Liver (tissue), 9 donors: Measurements from ENCODE around the gene TMEM204. TPM values are rescaled to one million over a fixed set of nuclear protein-coding genes. Genes with fewer than 3 reads are reported as not detected.

Experiments
- DNase-seq: peaks from one replicate; pipeline ENCODE4 v3.0.0-alpha.2; 2017; ENCODE audit warnings: low spot score
- H3K27ac ChIP-seq, 2 donors: one replicate each; pipeline ENCODE4 v1.7.0; 2013; ENCODE audit warnings: inconsistent platforms in 2 of 2, low read length in 2 of 2, control low read depth in 1 of 2, low read depth in 1 of 2, mild to moderate bottlenecking in 1 of 2
- H3K27me3 ChIP-seq, 4 donors: one replicate each; pipeline versions ENCODE4 v1.6.1 to v1.7.0; 2013; ENCODE audit warnings: low read length in 3 of 4, inconsistent platforms in 1 of 4, mild to moderate bottlenecking in 1 of 4, moderate library complexity in 1 of 4; ENCODE audit not compliant: control insufficient read depth in 4 of 4, insufficient read depth in 4 of 4
- H3K36me3 ChIP-seq, 4 donors: one replicate each; pipeline versions ENCODE4 v1.6.1 to v1.7.0; 2013; ENCODE audit warnings: low read length in 3 of 4, mild to moderate bottlenecking in 3 of 4, low read depth in 1 of 4, moderate library complexity in 1 of 4; ENCODE audit not compliant: control insufficient read depth in 4 of 4, insufficient read depth in 3 of 4
- H3K4me1 ChIP-seq, 4 donors: one replicate each; pipeline versions ENCODE4 v1.6.1 to v1.7.0; 2013; ENCODE audit warnings: low read length in 3 of 4, mild to moderate bottlenecking in 3 of 4, moderate library complexity in 1 of 4; ENCODE audit not compliant: control insufficient read depth in 4 of 4, insufficient read depth in 4 of 4
- H3K4me3 ChIP-seq, 3 donors: one replicate each; pipeline versions ENCODE4 v1.6.1 to v1.7.0; 2013; ENCODE audit warnings: low read length in 3 of 3, control low read depth in 1 of 3, low read depth in 1 of 3, mild to moderate bottlenecking in 1 of 3
- H3K9ac ChIP-seq, 2 donors: one replicate each; pipeline ENCODE4 v1.7.0; 2013; ENCODE audit warnings: low read length in 2 of 2, mild to moderate bottlenecking in 2 of 2, moderate library complexity in 2 of 2, control low read depth in 1 of 2, low read depth in 1 of 2
- H3K9me3 ChIP-seq, 4 donors: one replicate each; pipeline versions ENCODE4 v1.6.1 to v1.7.0; 2013; ENCODE audit warnings: low read length in 3 of 4; ENCODE audit not compliant: control insufficient read depth in 4 of 4
- ATF3 ChIP-seq: IDR thresholded peaks from 2 replicates; pipeline ENCODE4 v1.6.1; 2016; ENCODE audit warnings: antibody characterized with exemption
- EGR1 ChIP-seq, 2 donors: IDR thresholded peaks; 2 replicates each; pipeline ENCODE4 v1.6.1; 2016 to 2018; ENCODE audit warnings: antibody characterized with exemption in 2 of 2, low read depth in 2 of 2
- FOXA1 ChIP-seq: IDR thresholded peaks from 2 replicates; pipeline ENCODE4 v1.6.1; 2016; ENCODE audit warnings: antibody characterized with exemption
- FOXA2 ChIP-seq: IDR thresholded peaks from 2 replicates; pipeline ENCODE4 v1.6.1; 2016; ENCODE audit warnings: antibody characterized with exemption
- GABPA ChIP-seq, 2 donors: IDR thresholded peaks in 1 of 2; conservative IDR thresholded peaks in 1 of 2; 2 replicates each; pipeline ENCODE4 v1.6.1; 2016; ENCODE audit warnings: antibody characterized with exemption in 2 of 2, mild to moderate bottlenecking in 1 of 2, moderate library complexity in 1 of 2
- HNF4A ChIP-seq, 2 donors: conservative IDR thresholded peaks; 2 replicates each; pipeline ENCODE4 v1.6.1; 2016; ENCODE audit warnings: antibody characterized with exemption in 2 of 2, mild to moderate bottlenecking in 2 of 2
- HNF4G ChIP-seq: IDR thresholded peaks from 2 replicates; pipeline ENCODE4 v1.6.1; 2016; ENCODE audit warnings: antibody characterized with exemption
- JUND ChIP-seq, 2 donors: IDR thresholded peaks; 2 replicates each; pipeline ENCODE4 v1.6.1; 2016; ENCODE audit warnings: antibody characterized with exemption in 2 of 2
- NR2F2 ChIP-seq: IDR thresholded peaks from 2 replicates; pipeline ENCODE4 v1.6.1; 2016; ENCODE audit warnings: antibody characterized with exemption
- RAD21 ChIP-seq, 2 donors: IDR thresholded peaks; 2 replicates each; pipeline ENCODE4 v1.6.1; 2016; ENCODE audit warnings: antibody characterized with exemption in 2 of 2, mild to moderate bottlenecking in 2 of 2
- RXRA ChIP-seq, 2 donors: IDR thresholded peaks; 2 replicates each; pipeline ENCODE4 v1.6.1; 2017 to 2018; ENCODE audit warnings: antibody characterized with exemption in 2 of 2, mild to moderate bottlenecking in 1 of 2
- SP1 ChIP-seq: IDR thresholded peaks from 2 replicates; pipeline ENCODE4 v1.6.1; 2018; ENCODE audit warnings: antibody characterized with exemption, mild to moderate bottlenecking
- TAF1 ChIP-seq: conservative IDR thresholded peaks from 2 replicates; pipeline ENCODE4 v1.6.1; 2016; ENCODE audit warnings: antibody characterized with exemption, mild to moderate bottlenecking
- YY1 ChIP-seq: IDR thresholded peaks from 2 replicates; pipeline ENCODE4 v1.6.1; 2016; ENCODE audit warnings: antibody characterized with exemption, mild to moderate bottlenecking
- ZBTB33 ChIP-seq: IDR thresholded peaks from 2 replicates; pipeline ENCODE4 v1.6.1; 2016; ENCODE audit warnings: antibody characterized with exemption
- WGBS: extraction: QIAGEN DNeasy Blood & Tissue Kit; methylation state at CpG from one replicate; pipeline ENCODE4 v1.1.7; 2013; 5-methylcytosine and 5-hydroxymethylcytosine counted together
- polyA plus RNA-seq, 2 donors: library from polyadenylated mRNA; stranded (reverse) in 1 of 2; unstranded in 1 of 2; fragments of 200-250 nt in 1 of 2; fragments of >200 nt in 1 of 2; fragmentation: Nextera tagmentation in 1 of 2; extraction: Ambion mirVana in 1 of 2; gene quantifications; one replicate each; pipeline versions ENCODE4 v1.2.1 to v1.2.3, GENCODE V29; 2013 to 2015
- total RNA-seq, 2 donors: library from RNA; depleted of rRNA; stranded (reverse); fragments of >200 nt; gene quantifications; one replicate each; pipeline ENCODE4 v1.2.3, GENCODE V29; 2014
- TF ChIP-seq, protein P1 (sequence below): IDR thresholded peaks from 2 replicates; pipeline ENCODE4 v1.6.1; 2016; ENCODE audit warnings: antibody characterized with exemption
- TF ChIP-seq, protein P2 (sequence below): IDR thresholded peaks from 2 replicates; pipeline ENCODE4 v1.6.1; 2016; ENCODE audit warnings: antibody characterized with exemption, mild to moderate bottlenecking
- TF ChIP-seq, protein P3 (sequence below): fragments of 150-350 bp; IDR thresholded peaks from 2 replicates; pipeline ENCODE4 v1.5.1; 2017; ENCODE audit warnings: improper control_type of control experiment, low read depth, low read length; ENCODE audit not compliant: missing input control
- donor health status: healthy.
- donor health status: healthy.
- donor health status: healthy.
- donor health status: healthy.
- donor health status: healthy.

The TMEM204 gene
- total and polyA plus RNA-seq, 4 donors, result 3.5 to 14.4 (median 10.7) TPM

GRCh38 chr16:1545044-1546040, 11.9 kb downstream of the TMEM204 start:
- Histone ChIP-seq H3K9me3 (no peaks in the 10 kb centered on the region), H3K27me3 (no peaks in the 10 kb centered on the region), H3K36me3 (no peaks in the 10 kb centered on the region), H3K4me3 (no peak overlapping the region), H3K27ac (peak overlapping the region; percentile 63 to 65), H3K4me1 (peaks cover 2 to 28% (median 8%) of the 10 kb centered on the region in 4 donors), H3K9ac (no peak overlapping the region)
- no peak for TF ChIP-seq GABPA (IDR thresholded peaks at IDR 0.05 in 1 of 2, conservative IDR thresholded peaks at IDR 0.05 in 1 of 2)
- TF ChIP-seq, protein P1, sequence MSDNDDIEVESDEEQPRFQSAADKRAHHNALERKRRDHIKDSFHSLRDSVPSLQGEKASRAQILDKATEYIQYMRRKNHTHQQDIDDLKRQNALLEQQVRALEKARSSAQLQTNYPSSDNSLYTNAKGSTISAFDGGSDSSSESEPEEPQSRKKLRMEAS, result peak; percentile 13
- peak; percentile 50 for TF ChIP-seq SP1
- TF ChIP-seq RXRA (IDR thresholded peaks at IDR 0.05), result peak; percentile 30 to 45
- TF ChIP-seq YY1, result no peak
- peak; percentile 88 for TF ChIP-seq NR2F2
- no peak for DNase-seq
- WGBS, result 65% methylated on average over 26 of the region's 26 CpGs

GRCh38 chr16:1546430-1546829, 13.0 kb downstream of the TMEM204 start:
- Histone ChIP-seq H3K9me3 (no peaks in the 10 kb centered on the region), H3K4me3 (no peak overlapping the region), H3K9ac (no peak overlapping the region), H3K4me1 (peaks cover 2 to 28% (median 8%) of the 10 kb centered on the region in 4 donors), H3K27me3 (no peaks in the 10 kb centered on the region), H3K36me3 (no peaks in the 10 kb centered on the region), H3K27ac (peak overlapping the region in 1 of 2 donors; percentile 63)
- TF ChIP-seq NR2F2 (no peak), HNF4A (conservative IDR thresholded peaks at IDR 0.05) (no peak), ATF3 (no peak), JUND (IDR thresholded peaks at IDR 0.05) (no peak), RAD21 (IDR thresholded peaks at IDR 0.05) (no peak), GABPA (IDR thresholded peaks at IDR 0.05 in 1 of 2, conservative IDR thresholded peaks at IDR 0.05 in 1 of 2) (no peak), FOXA2 (no peak), RXRA (IDR thresholded peaks at IDR 0.05) (no peak), TAF1 (no peak), SP1 (no peak), YY1 (no peak), EGR1 (IDR thresholded peaks at IDR 0.05; ENCODE audit: low read depth in 2 of 2) (no peak), HNF4G (no peak), ZBTB33 (no peak), FOXA1 (no peak)
- TF ChIP-seq, protein P2, sequence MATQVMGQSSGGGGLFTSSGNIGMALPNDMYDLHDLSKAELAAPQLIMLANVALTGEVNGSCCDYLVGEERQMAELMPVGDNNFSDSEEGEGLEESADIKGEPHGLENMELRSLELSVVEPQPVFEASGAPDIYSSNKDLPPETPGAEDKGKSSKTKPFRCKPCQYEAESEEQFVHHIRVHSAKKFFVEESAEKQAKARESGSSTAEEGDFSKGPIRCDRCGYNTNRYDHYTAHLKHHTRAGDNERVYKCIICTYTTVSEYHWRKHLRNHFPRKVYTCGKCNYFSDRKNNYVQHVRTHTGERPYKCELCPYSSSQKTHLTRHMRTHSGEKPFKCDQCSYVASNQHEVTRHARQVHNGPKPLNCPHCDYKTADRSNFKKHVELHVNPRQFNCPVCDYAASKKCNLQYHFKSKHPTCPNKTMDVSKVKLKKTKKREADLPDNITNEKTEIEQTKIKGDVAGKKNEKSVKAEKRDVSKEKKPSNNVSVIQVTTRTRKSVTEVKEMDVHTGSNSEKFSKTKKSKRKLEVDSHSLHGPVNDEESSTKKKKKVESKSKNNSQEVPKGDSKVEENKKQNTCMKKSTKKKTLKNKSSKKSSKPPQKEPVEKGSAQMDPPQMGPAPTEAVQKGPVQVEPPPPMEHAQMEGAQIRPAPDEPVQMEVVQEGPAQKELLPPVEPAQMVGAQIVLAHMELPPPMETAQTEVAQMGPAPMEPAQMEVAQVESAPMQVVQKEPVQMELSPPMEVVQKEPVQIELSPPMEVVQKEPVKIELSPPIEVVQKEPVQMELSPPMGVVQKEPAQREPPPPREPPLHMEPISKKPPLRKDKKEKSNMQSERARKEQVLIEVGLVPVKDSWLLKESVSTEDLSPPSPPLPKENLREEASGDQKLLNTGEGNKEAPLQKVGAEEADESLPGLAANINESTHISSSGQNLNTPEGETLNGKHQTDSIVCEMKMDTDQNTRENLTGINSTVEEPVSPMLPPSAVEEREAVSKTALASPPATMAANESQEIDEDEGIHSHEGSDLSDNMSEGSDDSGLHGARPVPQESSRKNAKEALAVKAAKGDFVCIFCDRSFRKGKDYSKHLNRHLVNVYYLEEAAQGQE, result no peak
- TF ChIP-seq, protein P3, sequence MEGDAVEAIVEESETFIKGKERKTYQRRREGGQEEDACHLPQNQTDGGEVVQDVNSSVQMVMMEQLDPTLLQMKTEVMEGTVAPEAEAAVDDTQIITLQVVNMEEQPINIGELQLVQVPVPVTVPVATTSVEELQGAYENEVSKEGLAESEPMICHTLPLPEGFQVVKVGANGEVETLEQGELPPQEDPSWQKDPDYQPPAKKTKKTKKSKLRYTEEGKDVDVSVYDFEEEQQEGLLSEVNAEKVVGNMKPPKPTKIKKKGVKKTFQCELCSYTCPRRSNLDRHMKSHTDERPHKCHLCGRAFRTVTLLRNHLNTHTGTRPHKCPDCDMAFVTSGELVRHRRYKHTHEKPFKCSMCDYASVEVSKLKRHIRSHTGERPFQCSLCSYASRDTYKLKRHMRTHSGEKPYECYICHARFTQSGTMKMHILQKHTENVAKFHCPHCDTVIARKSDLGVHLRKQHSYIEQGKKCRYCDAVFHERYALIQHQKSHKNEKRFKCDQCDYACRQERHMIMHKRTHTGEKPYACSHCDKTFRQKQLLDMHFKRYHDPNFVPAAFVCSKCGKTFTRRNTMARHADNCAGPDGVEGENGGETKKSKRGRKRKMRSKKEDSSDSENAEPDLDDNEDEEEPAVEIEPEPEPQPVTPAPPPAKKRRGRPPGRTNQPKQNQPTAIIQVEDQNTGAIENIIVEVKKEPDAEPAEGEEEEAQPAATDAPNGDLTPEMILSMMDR, result no peak
- TF ChIP-seq, protein P1, result no peak
- 86% methylated on average over 16 of the region's 16 CpGs for WGBS
- DNase-seq, result no peak
